GM06990 (cell line): ENCODE data around the gene CLEC2B.
A peak's percentile ranks its signal among the peaks of the same experiment; 100 is the strongest.
"Not testable (repeated sequence)": the region's sequence is repeated elsewhere in the genome, so short reads cannot be mapped to it uniquely, and the experiment has no call there.

Source experiments
- DNase-seq: peaks from one replicate; pipeline ENCODE4 v3.0.0-alpha.2; 2011; ENCODE audit not compliant: insufficient read length; ENCODE audit errors: extremely low read depth
- H3K27me3 ChIP-seq: replicated peaks from 2 replicates; pipeline ENCODE4 v1.6.0; 2011; ENCODE audit warnings: low read length; ENCODE audit not compliant: control insufficient read depth, insufficient read depth
- H3K36me3 ChIP-seq: 2 replicates; pipeline ENCODE4 v1.5.1; 2011; ENCODE audit warnings: low read length; ENCODE audit not compliant: control insufficient read depth, insufficient read depth
- H3K4me3 ChIP-seq: replicated peaks from 2 replicates; pipeline ENCODE4 v1.5.1; 2011; ENCODE audit warnings: low read depth, mild to moderate bottlenecking, control low read depth, low read length
- TF ChIP-seq, protein P1 (sequence below): IDR thresholded peaks from 2 replicates; pipeline ENCODE4 v1.5.1; 2011; ENCODE audit warnings: low read length, control low read depth, mild to moderate bottlenecking, inconsistent platforms; ENCODE audit not compliant: insufficient read depth, poor library complexity, severe bottlenecking

CLEC2B gene

DNA sequence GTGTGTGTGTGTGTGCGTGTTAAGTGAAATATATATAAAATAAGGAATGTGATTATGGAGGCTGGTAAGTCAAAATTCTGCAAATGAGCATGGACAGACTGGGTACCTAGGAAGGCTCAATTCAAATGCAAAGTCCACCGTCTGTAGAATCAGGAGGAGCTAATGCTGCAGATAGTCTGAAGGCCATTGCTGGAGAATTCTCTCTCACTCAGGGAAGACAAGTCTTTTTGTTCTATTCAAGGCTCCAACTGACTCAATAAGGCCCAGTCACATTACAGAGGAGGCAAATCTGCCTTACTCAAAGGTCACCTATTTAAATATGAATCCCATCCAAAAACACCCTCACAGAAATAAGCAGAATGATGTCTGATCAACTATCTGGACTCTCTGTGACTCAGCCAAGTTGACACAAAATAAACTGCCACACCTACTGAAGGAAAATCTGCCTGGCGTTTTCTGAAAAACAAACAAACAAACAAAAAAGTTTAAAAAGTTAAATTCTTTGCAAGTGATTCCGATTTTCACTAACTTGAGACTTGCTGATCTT, 11.5 kb upstream of the CLEC2B start:
- no peak for DNase-seq
- Histone ChIP-seq H3K4me3 (no peak overlapping the region), H3K27me3 (no peaks in the 10 kb centered on the region), H3K36me3 (no peaks in the 10 kb centered on the region)
- TF ChIP-seq, protein P1, sequence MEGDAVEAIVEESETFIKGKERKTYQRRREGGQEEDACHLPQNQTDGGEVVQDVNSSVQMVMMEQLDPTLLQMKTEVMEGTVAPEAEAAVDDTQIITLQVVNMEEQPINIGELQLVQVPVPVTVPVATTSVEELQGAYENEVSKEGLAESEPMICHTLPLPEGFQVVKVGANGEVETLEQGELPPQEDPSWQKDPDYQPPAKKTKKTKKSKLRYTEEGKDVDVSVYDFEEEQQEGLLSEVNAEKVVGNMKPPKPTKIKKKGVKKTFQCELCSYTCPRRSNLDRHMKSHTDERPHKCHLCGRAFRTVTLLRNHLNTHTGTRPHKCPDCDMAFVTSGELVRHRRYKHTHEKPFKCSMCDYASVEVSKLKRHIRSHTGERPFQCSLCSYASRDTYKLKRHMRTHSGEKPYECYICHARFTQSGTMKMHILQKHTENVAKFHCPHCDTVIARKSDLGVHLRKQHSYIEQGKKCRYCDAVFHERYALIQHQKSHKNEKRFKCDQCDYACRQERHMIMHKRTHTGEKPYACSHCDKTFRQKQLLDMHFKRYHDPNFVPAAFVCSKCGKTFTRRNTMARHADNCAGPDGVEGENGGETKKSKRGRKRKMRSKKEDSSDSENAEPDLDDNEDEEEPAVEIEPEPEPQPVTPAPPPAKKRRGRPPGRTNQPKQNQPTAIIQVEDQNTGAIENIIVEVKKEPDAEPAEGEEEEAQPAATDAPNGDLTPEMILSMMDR = no peak

DNA sequence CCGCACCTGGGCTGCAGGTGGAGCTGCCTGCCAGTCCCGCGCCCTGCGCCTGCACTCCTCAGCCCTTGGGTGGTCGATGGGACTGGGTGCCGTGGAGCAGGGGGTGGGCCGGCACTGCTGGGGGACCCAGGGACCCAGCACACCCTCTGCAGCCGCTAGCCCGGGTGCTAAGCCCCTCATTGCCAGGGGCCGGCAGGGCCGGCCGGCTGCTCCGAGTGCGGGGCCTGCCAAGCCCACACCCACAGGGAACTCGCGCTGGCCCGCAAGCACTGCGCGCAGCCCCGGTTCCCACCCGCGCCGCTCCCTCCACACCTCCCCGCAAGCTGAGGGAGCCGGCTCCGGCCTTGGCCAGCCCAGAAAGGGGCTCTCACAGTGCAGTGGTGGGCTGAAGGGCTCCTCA, 7.0 kb upstream of the CLEC2B start:
- DNase-seq, H3K36me3 ChIP-seq, H3K4me3 ChIP-seq, H3K27me3 ChIP-seq: not testable (repeated sequence)

DNA sequence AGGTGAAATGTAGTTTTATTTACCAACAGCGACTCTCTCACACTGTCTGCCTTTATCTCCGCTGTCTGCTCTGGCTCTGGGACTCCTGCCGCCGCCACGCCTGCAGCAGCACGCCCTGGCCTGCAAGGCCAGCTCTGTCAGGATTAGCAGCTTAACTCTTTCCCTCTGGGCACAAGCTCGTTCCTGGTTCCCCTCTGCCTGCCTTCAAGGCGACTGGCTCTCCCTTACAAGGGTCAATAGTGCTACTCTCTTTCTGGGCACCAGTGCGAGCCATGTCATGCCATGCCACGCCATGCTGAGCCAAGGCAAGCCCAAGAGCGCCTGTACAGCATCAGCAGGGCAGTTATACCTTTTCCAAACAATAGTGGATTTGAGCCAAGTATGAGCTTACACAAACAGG, 3.6 kb upstream of the CLEC2B start:
- no peaks in the 10 kb centered on the region for H3K27me3 ChIP-seq
- no peak for DNase-seq
- H3K4me3 ChIP-seq = no peak overlapping the region
- H3K36me3 ChIP-seq = no peaks in the 10 kb centered on the region
- TF ChIP-seq, protein P1 = no peak

GRCh38 chr12:9872162-9872561, 3.0 kb upstream of the CLEC2B start:
- Histone ChIP-seq H3K4me3 (no peak overlapping the region), H3K27me3 (no peaks in the 10 kb centered on the region), H3K36me3 (no peaks in the 10 kb centered on the region)
- TF ChIP-seq, protein P1 = no peak
- no peak for DNase-seq

DNA sequence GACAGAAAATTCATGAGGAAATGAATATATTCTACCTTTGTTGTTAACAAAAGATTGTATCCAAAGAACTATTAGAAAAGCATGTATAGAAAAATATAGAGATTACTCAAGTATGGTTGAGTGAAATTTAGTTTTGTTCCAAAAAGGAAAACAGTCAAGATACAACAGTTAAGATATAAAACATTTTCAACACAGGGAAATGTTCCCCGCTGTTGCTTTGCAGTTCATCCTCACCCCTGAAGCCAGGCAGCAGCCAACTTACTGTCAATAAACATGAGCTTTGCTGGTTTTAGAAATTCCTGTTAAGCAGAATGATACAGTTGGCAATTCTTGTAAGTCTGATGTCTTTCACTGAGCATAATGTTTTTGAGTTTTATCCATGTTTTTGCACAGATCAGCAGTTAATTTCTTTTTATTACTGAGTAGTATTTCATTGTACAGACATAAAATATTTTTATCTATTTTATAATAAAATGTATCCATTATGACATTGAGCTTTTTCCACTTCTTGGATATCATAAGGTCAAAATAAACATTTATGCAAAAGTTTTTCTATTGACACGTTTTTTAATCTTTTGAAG, 1.2 kb upstream of the CLEC2B start:
- no peaks in the 10 kb centered on the region for H3K36me3 ChIP-seq
- no peak overlapping the region for H3K4me3 ChIP-seq
- TF ChIP-seq, protein P1 = no peak
- DNase-seq = no peak
- no peaks in the 10 kb centered on the region for H3K27me3 ChIP-seq

DNA sequence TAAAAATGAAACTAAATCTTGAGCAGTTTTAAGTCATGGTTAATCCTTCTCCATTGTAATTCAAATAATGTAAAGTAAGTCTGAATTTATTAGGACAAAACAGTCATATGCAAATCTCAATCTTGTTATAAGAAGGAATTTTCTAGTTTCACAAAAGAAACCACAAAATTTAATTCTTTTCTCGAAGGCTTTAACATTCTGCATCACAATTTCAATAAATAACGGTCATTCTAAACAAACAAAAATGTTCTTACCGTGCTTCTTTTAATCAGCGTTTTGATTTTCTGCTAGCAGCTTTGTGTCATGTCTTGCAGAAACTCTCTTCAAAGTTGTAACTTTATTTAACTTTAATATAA, 225 bp downstream of the CLEC2B start:
- TF ChIP-seq, protein P1 = no peak
- no peak for DNase-seq
- no peaks in the 10 kb centered on the region for H3K36me3 ChIP-seq
- peak overlapping the region; percentile 53 for H3K4me3 ChIP-seq
- no peaks in the 10 kb centered on the region for H3K27me3 ChIP-seq
